Measurements from ENCODE around the gene GNLY. TPM values are rescaled to one million over a fixed set of nuclear protein-coding genes. Genes with fewer than 3 reads are reported as not detected.
A peak's percentile ranks its signal among the peaks of the same experiment; 100 is the strongest.

GNLY gene
- total and polyA plus RNA-seq, 10 donors, result 13.1 to 87.8 (median 35.2) TPM

- peaks cover 0 to 50% (median 19%) of the 10 kb centered on the region in 6 donors for H3K4me1 ChIP-seq
- 43 to 83% (median 69%) methylated on average over 2 of the region's 2 CpGs for WGBS, 5 donors
- TF ChIP-seq CTCF (IDR thresholded peaks at IDR 0.05 in 8 of 11, conservative IDR thresholded peaks at IDR 0.05 in 3 of 11) (no peak), POLR2AphosphoS5 (IDR thresholded peaks at IDR 0.05) (no peak), POLR2A (IDR thresholded peaks at IDR 0.05) (no peak)
Measured at GRCh38 chr2:85674417-85674816, 19.7 kb upstream of the GNLY start.

GRCh38 chr2:85675427-85675826, 18.7 kb upstream of the GNLY start:
- no peaks in the 10 kb centered on the region for H3K9me3 ChIP-seq
- 90 to 97% (median 93%) methylated on average over 6 of the region's 6 CpGs for WGBS, 5 donors
- TF ChIP-seq POLR2AphosphoS5 (IDR thresholded peaks at IDR 0.05), result no peak
- no peak for TF ChIP-seq CTCF (IDR thresholded peaks at IDR 0.05 in 8 of 11, conservative IDR thresholded peaks at IDR 0.05 in 3 of 11)
- no peak for TF ChIP-seq POLR2A (IDR thresholded peaks at IDR 0.05)
- intact Hi-C loops (cut with DNase I; ENCODE audit: low total_unique reads), result no loop called here
- H3K36me3 ChIP-seq, result no peaks in the 10 kb centered on the region
- peaks cover 0 to 52% (median 21%) of the 10 kb centered on the region in 6 donors for H3K4me1 ChIP-seq
- H3K27me3 ChIP-seq (replicated peaks in 1 of 7), result peaks cover 0 to 19% (median 0%) of the 10 kb centered on the region in 7 donors
- no peak overlapping the region for H3K4me3 ChIP-seq
- DNase-seq, result no peak
- no peak overlapping the region for H3K27ac ChIP-seq

More at GRCh38 chr2:85674417-85674816, 19.7 kb upstream of the GNLY start:
- DNase-seq, result no peak
- H3K4me3 ChIP-seq, result no peak overlapping the region
- no peaks in the 10 kb centered on the region for H3K9me3 ChIP-seq
- H3K27me3 ChIP-seq (replicated peaks in 1 of 7), result peaks cover 0 to 9% (median 0%) of the 10 kb centered on the region in 7 donors
- no peaks in the 10 kb centered on the region for H3K36me3 ChIP-seq
- intact Hi-C loops (cut with DNase I; ENCODE audit: low total_unique reads), result no loop called here
- H3K27ac ChIP-seq, result peak overlapping the region in 3 of 8 donors; percentile 42 to 70 (median 51)

- WGBS, 5 donors, result 85 to 90% (median 89%) methylated on average over 6 of the region's 6 CpGs
- intact Hi-C loops (cut with DNase I; ENCODE audit: low total_unique reads), result no loop called here
- Histone ChIP-seq H3K27me3 (replicated peaks in 1 of 7) (peaks cover 0 to 20% (median 0%) of the 10 kb centered on the region in 7 donors), H3K4me3 (no peak overlapping the region), H3K9me3 (no peaks in the 10 kb centered on the region), H3K27ac (no peak overlapping the region), H3K36me3 (no peaks in the 10 kb centered on the region), H3K4me1 (peaks cover 0 to 52% (median 21%) of the 10 kb centered on the region in 6 donors)
- no peak for TF ChIP-seq POLR2AphosphoS5 (IDR thresholded peaks at IDR 0.05)
- TF ChIP-seq CTCF (IDR thresholded peaks at IDR 0.05 in 8 of 11, conservative IDR thresholded peaks at IDR 0.05 in 3 of 11), result no peak
- TF ChIP-seq POLR2A (IDR thresholded peaks at IDR 0.05), result no peak
- no peak for DNase-seq
Measured at GRCh38 chr2:85675866-85676548, 18.2 kb upstream of the GNLY start.

- TF ChIP-seq POLR2AphosphoS5 (IDR thresholded peaks at IDR 0.05), result no peak
- TF ChIP-seq POLR2A (IDR thresholded peaks at IDR 0.05), result no peak
- no peak for TF ChIP-seq CTCF (IDR thresholded peaks at IDR 0.05 in 8 of 11, conservative IDR thresholded peaks at IDR 0.05 in 3 of 11)
- H3K9me3 ChIP-seq, result no peaks in the 10 kb centered on the region
- H3K27ac ChIP-seq, result no peak overlapping the region
- intact Hi-C loops (cut with DNase I; ENCODE audit: low total_unique reads), result no loop called here
- WGBS, 5 donors, result 59 to 79% (median 75%) methylated on average over 3 of the region's 3 CpGs
- H3K4me1 ChIP-seq, result peaks cover 0 to 35% (median 16%) of the 10 kb centered on the region in 6 donors
- H3K36me3 ChIP-seq, result no peaks in the 10 kb centered on the region
- H3K27me3 ChIP-seq (replicated peaks in 1 of 7), result peaks cover 0 to 20% (median 0%) of the 10 kb centered on the region in 7 donors
- no peak for DNase-seq
- no peak overlapping the region for H3K4me3 ChIP-seq
Measured at GRCh38 chr2:85678377-85678776, 15.8 kb upstream of the GNLY start.

Measured in spleen (tissue), 11 donors.